ENCODE results near the gene OR2T35.

DNA sequence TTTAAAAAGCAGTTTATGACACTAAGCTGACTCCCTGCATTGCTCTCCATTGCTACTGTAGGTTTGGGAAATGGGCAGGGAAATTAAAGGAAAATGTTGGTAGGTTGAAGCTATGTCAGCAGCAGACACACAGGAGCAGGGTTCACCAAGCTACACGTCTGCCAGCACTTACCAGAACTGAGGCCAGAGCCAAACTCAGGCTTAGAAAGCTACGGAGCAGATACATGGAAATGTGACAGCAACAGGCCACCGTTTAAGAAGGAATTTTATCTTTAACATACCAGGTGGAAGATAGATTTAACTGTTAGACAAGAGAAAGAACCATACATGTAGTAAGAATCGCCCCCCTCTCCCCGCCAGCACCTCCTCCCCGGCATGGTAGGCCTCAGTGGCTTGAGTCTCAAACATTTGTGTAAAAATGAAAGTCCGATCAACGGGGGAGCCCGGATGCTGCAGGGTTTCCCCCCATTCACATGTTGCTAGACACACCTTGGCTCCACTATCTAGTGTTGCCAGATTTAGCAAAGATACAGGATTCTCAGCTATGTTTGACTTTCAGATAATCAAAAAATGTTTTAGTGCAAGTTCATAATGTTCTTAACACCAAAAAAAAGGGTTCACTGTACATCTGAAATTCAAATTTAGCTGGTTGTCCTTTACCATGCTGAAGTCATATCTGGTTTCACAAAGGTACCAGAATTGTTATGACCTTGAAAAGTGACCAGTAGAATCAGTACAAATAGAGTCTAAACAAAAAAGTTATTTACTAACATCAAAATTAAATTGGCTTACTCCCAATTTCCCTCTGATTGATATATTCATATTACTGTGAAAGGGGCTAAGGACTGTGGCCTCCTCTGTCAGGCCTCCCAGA is 16.9 kb downstream of the OR2T35 start:
- TF ChIP-seq, protein P1, sequence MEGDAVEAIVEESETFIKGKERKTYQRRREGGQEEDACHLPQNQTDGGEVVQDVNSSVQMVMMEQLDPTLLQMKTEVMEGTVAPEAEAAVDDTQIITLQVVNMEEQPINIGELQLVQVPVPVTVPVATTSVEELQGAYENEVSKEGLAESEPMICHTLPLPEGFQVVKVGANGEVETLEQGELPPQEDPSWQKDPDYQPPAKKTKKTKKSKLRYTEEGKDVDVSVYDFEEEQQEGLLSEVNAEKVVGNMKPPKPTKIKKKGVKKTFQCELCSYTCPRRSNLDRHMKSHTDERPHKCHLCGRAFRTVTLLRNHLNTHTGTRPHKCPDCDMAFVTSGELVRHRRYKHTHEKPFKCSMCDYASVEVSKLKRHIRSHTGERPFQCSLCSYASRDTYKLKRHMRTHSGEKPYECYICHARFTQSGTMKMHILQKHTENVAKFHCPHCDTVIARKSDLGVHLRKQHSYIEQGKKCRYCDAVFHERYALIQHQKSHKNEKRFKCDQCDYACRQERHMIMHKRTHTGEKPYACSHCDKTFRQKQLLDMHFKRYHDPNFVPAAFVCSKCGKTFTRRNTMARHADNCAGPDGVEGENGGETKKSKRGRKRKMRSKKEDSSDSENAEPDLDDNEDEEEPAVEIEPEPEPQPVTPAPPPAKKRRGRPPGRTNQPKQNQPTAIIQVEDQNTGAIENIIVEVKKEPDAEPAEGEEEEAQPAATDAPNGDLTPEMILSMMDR (IDR thresholded peaks at IDR 0.05; ENCODE audit: poor library complexity), result no peak
- no peak for TF ChIP-seq EZH2phosphoT487 (IDR thresholded peaks at IDR 0.05; ENCODE audit: low read depth, severe bottlenecking, unreplicated experiment)
